GM12801 (cell line): ENCODE results near the gene DZIP1L.

Source experiments
- CTCF ChIP-seq: IDR thresholded peaks from one replicate; pipeline ENCODE4 v1.5.1; 2011; ENCODE audit warnings: control low read depth; ENCODE audit not compliant: insufficient read length; ENCODE audit errors: extremely low read depth

DZIP1L gene

GRCh38 chr3:138112362-138112761 lies 3.0 kb downstream of the DZIP1L start:
- TF ChIP-seq CTCF, result no peak

GRCh38 chr3:138105598-138105997 lies 9.8 kb downstream of the DZIP1L start:
- no peak for TF ChIP-seq CTCF

- TF ChIP-seq CTCF, result no peak
These were observed 11.9 kb downstream of the DZIP1L start for GRCh38 chr3:138103466-138103865.

GRCh38 chr3:138099417-138099816 lies 16.0 kb downstream of the DZIP1L start:
- no peak for TF ChIP-seq CTCF

GRCh38 chr3:138097192-138098172 lies 17.9 kb downstream of the DZIP1L start:
- TF ChIP-seq CTCF, result no peak

GRCh38 chr3:138093721-138094120 lies 21.7 kb downstream of the DZIP1L start:
- no peak for TF ChIP-seq CTCF

GRCh38 chr3:138092023-138092422 lies 23.4 kb downstream of the DZIP1L start:
- no peak for TF ChIP-seq CTCF
